CD4-positive, CD25-positive, alpha-beta regulatory T cell (primary cell): ENCODE results near the gene POU2F3. TPM values are rescaled to one million over a fixed set of nuclear protein-coding genes. Genes with fewer than 3 reads are reported as not detected.
A peak's percentile ranks its signal among the peaks of the same experiment; 100 is the strongest.

Experiments used
- ATAC-seq, 2 donors: fragments of 150-1000 bp; cut with Tn5 transposase; one replicate each; pipeline ENCODE4 v1.10.0; 2021; ENCODE audit warnings: low read depth in 2 of 2, moderate number of reproducible peaks in 2 of 2, moderate library complexity in 1 of 2
- DNase-seq, 3 donors: peaks; one replicate each; pipeline versions ENCODE4 v3.0.0 to v3.0.0-alpha.2; 2012 to 2022; ENCODE audit warnings: mixed read lengths in 1 of 3
- H3K27ac ChIP-seq: one replicate; pipeline ENCODE4 v1.7.0; 2013; ENCODE audit warnings: mild to moderate bottlenecking, low read length; ENCODE audit not compliant: insufficient read depth, poor library complexity, severe bottlenecking
- H3K27me3 ChIP-seq: one replicate; pipeline ENCODE4 v1.7.0; 2013; ENCODE audit warnings: low read length; ENCODE audit not compliant: control insufficient read depth, insufficient read depth
- H3K36me3 ChIP-seq: one replicate; pipeline ENCODE4 v1.7.0; 2013; ENCODE audit warnings: mild to moderate bottlenecking, low read length, moderate library complexity; ENCODE audit not compliant: control insufficient read depth, insufficient read depth
- H3K4me1 ChIP-seq: 2 replicates; pipeline ENCODE4 v1.7.0; 2013; ENCODE audit warnings: mild to moderate bottlenecking, low read length; ENCODE audit not compliant: insufficient read depth, control insufficient read depth, poor library complexity, severe bottlenecking
- H3K4me3 ChIP-seq: one replicate; pipeline ENCODE4 v1.7.0; 2013; ENCODE audit warnings: low read depth, mild to moderate bottlenecking, low read length, moderate library complexity
- H3K9me3 ChIP-seq, 2 experiments: 1 replicate in 1 of 2; 2 replicates in 1 of 2; pipeline ENCODE4 v1.7.0; 2013; ENCODE audit warnings: low read length in 2 of 2, mild to moderate bottlenecking in 1 of 2, moderate library complexity in 1 of 2; ENCODE audit not compliant: control insufficient read depth in 2 of 2
- H3K27ac Mint-ChIP-seq, 3 donors: one replicate each; pipeline ENCODE4 v1.8.0; 2020 to 2022; ENCODE audit warnings: mild to moderate bottlenecking in 3 of 3, mixed read lengths in 3 of 3, moderate library complexity in 2 of 3
- H3K27me3 Mint-ChIP-seq: one replicate; pipeline ENCODE4 v1.8.0; 2022; ENCODE audit warnings: mild to moderate bottlenecking, mixed read lengths
- H3K36me3 Mint-ChIP-seq: one replicate; pipeline ENCODE4 v1.8.0; 2020; ENCODE audit warnings: mixed read lengths
- H3K4me1 Mint-ChIP-seq, 4 donors: one replicate each; pipeline ENCODE4 v1.8.0; 2020 to 2022; ENCODE audit warnings: mixed read lengths in 4 of 4, mild to moderate bottlenecking in 1 of 4
- H3K4me3 Mint-ChIP-seq, 4 donors: one replicate each; pipeline ENCODE4 v1.8.0; 2020 to 2022; ENCODE audit warnings: mild to moderate bottlenecking in 4 of 4, mixed read lengths in 4 of 4, moderate library complexity in 3 of 4
- H3K9me3 Mint-ChIP-seq, 7 donors: one replicate each; pipeline ENCODE4 v1.8.0; 2020 to 2022; ENCODE audit warnings: mixed read lengths in 7 of 7, mild to moderate bottlenecking in 3 of 7, moderate library complexity in 2 of 7
- polyA plus RNA-seq, 4 donors: library from polyadenylated mRNA; unstranded; fragments of 300-500 nt; fragmentation: Illumina TruSeq; gene quantifications; one replicate each; pipeline ENCODE4 v1.2.3, GENCODE V29; 2021
- total RNA-seq: library from RNA; stranded (reverse); gene quantifications from one replicate; pipeline ENCODE4 v1.2.3, GENCODE V29; 2022

The POU2F3 gene
- total and polyA plus RNA-seq, 5 donors from 2014 or later: not detected

DNA sequence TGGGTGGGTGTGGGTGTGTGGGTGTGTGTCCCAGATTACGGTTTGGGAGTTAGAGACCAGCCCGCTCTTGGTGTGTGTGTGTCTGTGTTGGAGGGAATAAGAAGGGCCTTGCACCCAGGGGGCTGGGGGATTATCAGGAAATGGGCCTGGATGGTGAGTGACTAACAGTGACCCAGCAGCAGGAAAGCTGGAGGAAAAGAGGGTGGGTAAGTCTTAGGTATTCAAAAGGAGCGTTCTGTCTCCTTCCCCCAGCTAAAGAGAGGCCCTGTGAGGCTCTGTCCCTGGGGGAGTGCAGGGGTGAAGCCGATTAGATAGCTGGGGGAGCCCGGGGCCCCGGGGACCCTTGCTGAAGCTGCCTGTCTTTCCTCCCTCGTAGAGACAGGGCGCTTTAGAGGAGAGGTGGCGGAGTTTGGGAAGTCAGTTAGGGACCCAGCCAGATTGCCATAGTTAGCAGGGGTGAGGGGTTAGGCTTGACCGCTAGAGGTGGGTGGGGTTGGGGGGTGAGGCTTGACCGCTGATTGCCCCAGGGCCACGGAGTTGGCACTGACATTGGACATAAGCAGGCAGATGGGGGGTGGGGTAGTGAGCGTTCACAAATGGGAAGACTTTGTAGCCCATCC is 27.6 kb upstream of the POU2F3 start:
- peaks cover 54% of the 10 kb centered on the region for H3K27me3 Mint-ChIP-seq
- H3K27ac ChIP-seq: no peak overlapping the region
- peaks cover 10% of the 10 kb centered on the region for H3K27me3 ChIP-seq
- H3K36me3 Mint-ChIP-seq: no peaks in the 10 kb centered on the region
- H3K4me1 Mint-ChIP-seq: peaks cover 0 to 23% (median 8%) of the 10 kb centered on the region in 4 donors
- peaks cover 13% of the 10 kb centered on the region for H3K4me1 ChIP-seq
- H3K9me3 ChIP-seq: no peaks in the 10 kb centered on the region
- peak overlapping the region; percentile 61 to 81 (median 76) for H3K4me3 Mint-ChIP-seq
- H3K36me3 ChIP-seq: no peaks in the 10 kb centered on the region
- no peak overlapping the region for H3K27ac Mint-ChIP-seq
- DNase-seq: no peak
- H3K9me3 Mint-ChIP-seq: peaks cover 0 to 6% (median 0%) of the 10 kb centered on the region in 7 donors
- ATAC-seq: no peak
- H3K4me3 ChIP-seq: no peak overlapping the region

DNA sequence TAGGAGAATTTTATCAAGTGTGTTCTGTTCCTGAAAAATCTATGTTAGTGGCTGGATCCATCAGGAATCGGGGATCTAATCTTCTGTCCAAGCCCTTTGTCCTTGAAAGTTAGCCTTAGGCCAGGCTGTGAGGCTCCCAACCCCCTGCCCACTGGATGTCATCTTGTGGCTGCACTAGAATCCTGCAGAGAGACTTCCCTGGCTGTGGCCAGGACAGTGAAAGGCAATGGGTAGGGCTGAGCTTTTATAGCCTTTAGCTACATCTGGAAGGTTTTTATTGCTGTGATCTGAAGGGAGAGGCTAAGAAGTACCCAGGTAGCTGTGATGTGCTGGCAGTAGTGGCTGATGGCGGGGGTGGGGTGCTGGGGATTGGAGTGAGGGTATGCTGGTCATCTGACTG is 27.0 kb upstream of the POU2F3 start:
- H3K27me3 Mint-ChIP-seq: peaks cover 49% of the 10 kb centered on the region
- ATAC-seq (no peak), DNase-seq (no peak)
- Histone ChIP-seq H3K4me3 (no peak overlapping the region), H3K9me3 (no peaks in the 10 kb centered on the region), H3K27ac (no peak overlapping the region), H3K4me1 (peaks cover 13% of the 10 kb centered on the region), H3K36me3 (no peaks in the 10 kb centered on the region), H3K27me3 (peaks cover 7% of the 10 kb centered on the region)
- H3K4me1 Mint-ChIP-seq: peaks cover 0 to 23% (median 8%) of the 10 kb centered on the region in 4 donors
- no peaks in the 10 kb centered on the region for H3K36me3 Mint-ChIP-seq
- H3K9me3 Mint-ChIP-seq: peaks cover 0 to 6% (median 0%) of the 10 kb centered on the region in 7 donors
- H3K27ac Mint-ChIP-seq: no peak overlapping the region
- H3K4me3 Mint-ChIP-seq: peak overlapping the region in 3 of 4 donors; percentile 52 to 69 (median 61)

DNA sequence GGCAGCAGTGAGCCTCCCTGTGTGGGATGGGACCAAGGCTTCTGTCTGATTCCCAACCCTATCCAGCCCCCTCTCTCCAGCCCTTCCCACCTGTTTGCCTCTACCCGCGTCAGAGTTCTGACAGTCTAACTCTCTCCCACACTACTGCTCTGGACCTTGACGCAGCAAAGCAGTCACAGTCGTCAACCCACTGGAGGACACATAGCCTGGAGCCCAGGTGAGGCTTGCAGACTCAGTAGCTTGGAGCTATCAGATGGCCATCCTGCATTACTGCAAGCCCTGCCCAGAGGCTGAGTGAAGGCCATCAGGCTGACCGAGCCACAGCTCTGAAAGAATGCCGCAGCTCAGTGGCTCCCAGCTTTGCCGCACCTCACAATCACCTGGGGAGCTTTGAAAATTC is 25.4 kb upstream of the POU2F3 start:
- Mint-ChIP-seq H3K4me3 (peak overlapping the region in 1 of 4 donors; percentile 43), H3K9me3 (peaks cover 0 to 4% (median 0%) of the 10 kb centered on the region in 7 donors)

DNA sequence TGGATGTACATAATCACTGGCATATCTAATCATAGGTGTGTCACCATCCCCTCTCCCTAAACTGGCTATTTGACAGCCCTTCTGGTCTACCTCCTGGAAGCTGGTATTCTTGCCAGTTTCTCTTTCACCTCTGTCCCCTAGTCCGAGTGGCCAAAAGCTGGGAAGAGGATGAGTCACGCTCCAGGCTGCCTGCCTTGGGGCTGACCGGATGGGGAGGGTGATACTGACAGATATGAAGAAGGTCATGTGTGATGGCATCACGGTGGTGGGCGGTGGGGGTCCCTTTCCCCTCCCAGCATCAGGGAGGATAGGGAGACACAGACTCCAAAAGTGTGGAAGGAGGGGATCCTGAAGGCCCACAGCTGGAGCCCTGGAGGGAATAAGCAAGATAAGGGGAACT is 24.3 kb upstream of the POU2F3 start:
- peaks cover 28% of the 10 kb centered on the region for H3K27me3 Mint-ChIP-seq
- H3K36me3 Mint-ChIP-seq: no peaks in the 10 kb centered on the region
- peaks cover 6% of the 10 kb centered on the region for H3K4me1 ChIP-seq
- peaks cover 0 to 12% (median 1%) of the 10 kb centered on the region in 4 donors for H3K4me1 Mint-ChIP-seq
- no peak overlapping the region for H3K4me3 Mint-ChIP-seq
- peaks cover 2% of the 10 kb centered on the region for H3K27me3 ChIP-seq
- H3K4me3 ChIP-seq: no peak overlapping the region
- no peaks in the 10 kb centered on the region for H3K9me3 ChIP-seq
- H3K36me3 ChIP-seq: no peaks in the 10 kb centered on the region
- no peak overlapping the region for H3K27ac ChIP-seq
- H3K27ac Mint-ChIP-seq: no peak overlapping the region
- H3K9me3 Mint-ChIP-seq: peaks cover 0 to 3% (median 0%) of the 10 kb centered on the region in 7 donors
- ATAC-seq (no peak), DNase-seq (no peak)

More for the DNA sequence above, 25.4 kb upstream of the POU2F3 start:
- Histone ChIP-seq H3K4me3 (no peak overlapping the region), H3K9me3 (no peaks in the 10 kb centered on the region), H3K27me3 (peaks cover 4% of the 10 kb centered on the region), H3K4me1 (peaks cover 13% of the 10 kb centered on the region), H3K27ac (no peak overlapping the region), H3K36me3 (no peaks in the 10 kb centered on the region)
- Mint-ChIP-seq H3K36me3 (no peaks in the 10 kb centered on the region), H3K27ac (no peak overlapping the region), H3K27me3 (peaks cover 32% of the 10 kb centered on the region), H3K4me1 (peaks cover 0 to 21% (median 8%) of the 10 kb centered on the region in 4 donors)
- ATAC-seq (no peak), DNase-seq (no peak)

DNA sequence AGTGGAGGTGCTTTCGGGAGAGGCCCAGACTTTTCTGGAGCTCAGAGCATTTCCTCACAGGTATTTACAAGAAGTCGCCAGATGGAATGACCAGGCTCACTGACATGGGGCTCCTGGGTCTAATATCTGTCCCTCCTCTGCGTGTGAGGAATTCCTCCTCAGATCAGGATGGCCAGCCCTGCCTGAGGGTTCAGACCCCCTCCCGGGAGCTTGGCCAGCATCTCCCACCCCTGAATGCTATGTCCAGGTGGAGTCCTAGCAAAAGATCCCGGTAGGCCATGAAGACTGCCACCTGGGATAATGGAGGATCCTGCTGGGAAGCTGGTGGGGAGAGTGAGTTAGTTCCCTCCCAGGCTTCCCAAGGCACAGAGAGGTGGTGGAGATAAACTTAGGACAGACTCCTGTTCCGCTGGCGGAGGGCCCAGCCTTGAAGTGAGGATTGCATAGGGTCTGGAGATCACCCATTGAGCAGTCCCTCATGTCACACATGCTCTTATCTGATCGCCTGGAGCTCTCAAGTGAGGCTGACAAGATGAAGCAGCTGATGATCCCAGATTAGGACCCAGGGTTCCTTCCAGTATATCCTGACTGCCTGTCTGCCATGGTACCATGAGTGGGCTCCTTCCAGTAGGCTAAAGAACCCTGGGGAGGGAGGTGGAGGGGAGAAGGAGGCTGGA is 23.4 kb upstream of the POU2F3 start:
- H3K36me3 Mint-ChIP-seq: no peaks in the 10 kb centered on the region
- peaks cover 2% of the 10 kb centered on the region for H3K27me3 ChIP-seq
- no peaks in the 10 kb centered on the region for H3K9me3 ChIP-seq
- no peak for ATAC-seq
- H3K27ac Mint-ChIP-seq: no peak overlapping the region
- no peaks in the 10 kb centered on the region for H3K36me3 ChIP-seq
- H3K9me3 Mint-ChIP-seq: peaks cover 0 to 3% (median 0%) of the 10 kb centered on the region in 7 donors
- H3K27ac ChIP-seq: no peak overlapping the region
- no peak for DNase-seq
- H3K27me3 Mint-ChIP-seq: peaks cover 26% of the 10 kb centered on the region
- peaks cover 0 to 10% (median 1%) of the 10 kb centered on the region in 4 donors for H3K4me1 Mint-ChIP-seq
- H3K4me1 ChIP-seq: peaks cover 3% of the 10 kb centered on the region
- H3K4me3 ChIP-seq: no peak overlapping the region
- no peak overlapping the region for H3K4me3 Mint-ChIP-seq

DNA sequence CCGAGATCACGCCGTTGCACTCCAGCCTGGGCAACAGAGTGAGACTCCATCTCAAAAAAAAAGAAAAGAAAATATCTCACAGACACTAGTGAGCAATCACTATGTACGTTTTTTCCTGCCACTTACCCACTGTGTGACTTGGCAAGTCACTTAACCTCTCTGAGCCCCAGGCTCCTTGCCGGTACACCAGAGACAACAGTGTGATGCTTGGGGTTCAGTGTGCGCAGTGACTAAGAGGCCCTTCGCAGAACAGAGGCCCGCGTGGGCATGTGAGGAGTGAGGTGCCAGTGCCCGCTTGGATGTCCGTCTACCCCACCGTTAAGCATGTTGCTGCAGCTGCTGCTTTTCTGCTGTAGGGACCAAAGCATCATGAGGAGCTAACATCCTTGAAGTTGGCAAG is 22.4 kb upstream of the POU2F3 start:
- no peaks in the 10 kb centered on the region for H3K36me3 Mint-ChIP-seq
- peaks cover 2% of the 10 kb centered on the region for H3K27me3 ChIP-seq
- no peaks in the 10 kb centered on the region for H3K9me3 ChIP-seq
- no peak for DNase-seq
- H3K27me3 Mint-ChIP-seq: peaks cover 22% of the 10 kb centered on the region
- H3K4me1 Mint-ChIP-seq: peaks cover 0 to 4% (median 0%) of the 10 kb centered on the region in 4 donors
- H3K27ac ChIP-seq: no peak overlapping the region
- no peaks in the 10 kb centered on the region for H3K4me1 ChIP-seq
- no peak overlapping the region for H3K4me3 ChIP-seq
- no peak overlapping the region for H3K4me3 Mint-ChIP-seq
- no peaks in the 10 kb centered on the region for H3K36me3 ChIP-seq
- ATAC-seq: no peak
- H3K9me3 Mint-ChIP-seq: no peaks in the 10 kb centered on the region
- no peak overlapping the region for H3K27ac Mint-ChIP-seq

DNA sequence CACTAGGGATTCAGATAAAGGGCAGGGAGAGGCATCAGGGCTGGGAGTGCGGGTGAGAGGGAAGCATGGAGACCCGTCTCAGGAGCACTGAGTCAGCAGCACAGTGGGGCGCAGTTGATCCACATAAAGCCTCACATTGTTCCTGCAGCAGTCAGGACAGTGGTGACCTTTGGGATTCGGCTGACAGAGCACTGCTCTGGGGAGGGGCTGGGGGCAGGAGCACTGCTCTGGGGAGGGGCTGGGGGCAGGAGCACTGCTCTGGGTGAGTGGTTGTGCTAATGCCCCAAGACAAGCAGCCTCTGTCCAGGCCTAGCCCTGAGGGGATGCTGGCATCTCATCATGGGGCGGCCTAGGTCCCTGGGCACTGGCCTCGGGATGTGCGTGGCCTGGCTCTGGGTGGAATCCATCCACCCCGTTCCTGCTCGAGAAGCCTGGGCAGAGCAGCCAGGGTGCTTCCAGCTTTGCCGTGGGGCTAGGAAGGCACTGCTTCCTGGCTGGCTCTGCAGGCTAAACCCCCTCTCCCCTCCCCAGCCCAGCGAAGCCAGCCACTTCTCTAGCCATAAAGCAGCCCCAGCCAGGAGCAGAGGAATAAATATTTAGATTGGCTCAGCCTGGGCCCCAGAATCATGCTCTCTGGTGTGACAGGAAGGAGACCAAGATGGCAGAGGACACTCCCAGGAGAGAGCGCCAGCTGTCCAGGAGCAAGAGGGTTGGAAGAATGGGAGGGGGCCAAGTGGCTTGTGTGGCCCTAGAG is 21.8 kb upstream of the POU2F3 start:
- Histone ChIP-seq H3K36me3 (no peaks in the 10 kb centered on the region), H3K4me3 (no peak overlapping the region), H3K9me3 (no peaks in the 10 kb centered on the region), H3K4me1 (no peaks in the 10 kb centered on the region), H3K27ac (no peak overlapping the region), H3K27me3 (no peaks in the 10 kb centered on the region)
- peaks cover 18% of the 10 kb centered on the region for H3K27me3 Mint-ChIP-seq
- no peaks in the 10 kb centered on the region for H3K36me3 Mint-ChIP-seq
- DNase-seq: no peak
- no peaks in the 10 kb centered on the region for H3K9me3 Mint-ChIP-seq
- peaks cover 0 to under 1% (median 0%) of the 10 kb centered on the region in 4 donors for H3K4me1 Mint-ChIP-seq
- H3K4me3 Mint-ChIP-seq: no peak overlapping the region
- ATAC-seq: no peak
- no peak overlapping the region for H3K27ac Mint-ChIP-seq
